NCI-H2196 treated with DMSO at 0.1 percent for 48 hours (cell line): ENCODE data around the gene SUN3.

Experiments used
- DNase-seq: peaks from one replicate; lab custom pipeline; 2025; ENCODE audit not compliant: unreplicated experiment; lab: John Stamatoyannopoulos, UW

SUN3 gene

DNA sequence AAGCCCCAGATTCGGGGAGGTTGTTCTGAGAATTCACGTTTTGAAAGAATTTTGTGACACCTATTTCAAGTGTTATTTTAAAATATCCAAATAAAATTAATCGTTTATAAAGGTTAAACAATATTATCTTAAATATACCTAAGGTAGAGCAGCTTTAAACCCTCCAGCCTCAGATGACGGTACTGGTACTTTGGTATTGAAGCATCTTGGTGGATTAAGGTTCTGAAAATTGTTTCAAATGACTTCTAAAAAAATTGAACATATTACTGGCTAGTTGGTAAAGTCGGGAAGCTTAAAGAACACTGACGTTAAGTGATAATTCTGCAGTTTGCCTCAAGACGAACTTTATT lies 49.1 kb downstream of the SUN3 start:
- no peak for DNase-seq

DNA sequence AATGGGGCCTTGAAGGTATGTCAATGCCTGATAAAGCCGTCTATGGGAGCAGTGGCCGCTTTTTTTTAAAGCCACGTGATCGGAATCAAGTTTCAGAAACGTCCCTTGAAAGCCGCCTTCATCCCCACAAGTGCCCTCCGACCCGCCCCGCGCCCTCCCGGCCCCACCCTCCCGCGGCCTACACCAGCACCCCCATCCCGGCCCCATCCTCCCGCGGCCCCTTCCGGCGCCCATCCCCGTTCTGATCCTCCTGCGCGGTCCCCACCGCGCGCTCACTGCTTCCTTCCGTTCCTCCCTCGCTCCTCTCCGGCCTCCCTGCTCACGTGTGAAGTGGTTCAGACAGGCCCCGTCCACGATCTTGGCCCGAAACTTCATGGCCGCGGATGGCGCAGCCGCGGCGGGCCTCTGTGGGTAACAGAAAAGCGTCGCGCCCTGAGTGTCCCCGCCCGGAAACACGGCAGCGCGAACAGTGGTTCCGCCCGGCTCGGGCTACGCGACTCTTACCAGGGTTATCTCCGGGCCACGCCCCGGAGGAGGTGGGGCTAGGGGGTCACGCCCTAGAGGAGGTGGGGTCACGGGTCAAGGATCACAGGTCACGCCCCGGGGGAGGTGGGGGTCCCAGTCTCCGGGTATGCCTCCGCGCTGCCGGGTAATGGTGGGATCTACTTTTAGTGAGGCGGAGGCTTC lies 49.6 kb downstream of the SUN3 start, which contains the start of gene HUS1:
Gene HUS1 (minus strand): TSS at position 471 of the 687 bp plus-strand sequence. CDS start 96 bp downstream, at position 375.
- DNase-seq = peak; percentile 87

DNA sequence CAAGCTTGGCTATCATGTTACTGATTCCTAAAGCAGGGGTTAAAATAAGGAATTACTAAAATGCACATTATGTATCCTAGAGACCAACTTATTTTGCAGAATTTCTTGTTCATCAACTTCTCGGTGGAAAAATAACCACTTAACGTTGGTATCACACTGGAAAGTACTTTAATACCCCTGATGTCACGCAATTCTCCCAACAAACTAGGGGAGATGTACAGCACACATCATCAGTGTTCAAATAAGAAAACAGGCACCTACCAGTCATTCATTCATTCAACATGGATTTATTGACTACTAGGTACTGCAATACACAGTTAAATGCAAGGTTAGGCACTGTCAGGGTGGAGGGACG lies 50.1 kb downstream of the SUN3 start:
- DNase-seq = no peak

DNA sequence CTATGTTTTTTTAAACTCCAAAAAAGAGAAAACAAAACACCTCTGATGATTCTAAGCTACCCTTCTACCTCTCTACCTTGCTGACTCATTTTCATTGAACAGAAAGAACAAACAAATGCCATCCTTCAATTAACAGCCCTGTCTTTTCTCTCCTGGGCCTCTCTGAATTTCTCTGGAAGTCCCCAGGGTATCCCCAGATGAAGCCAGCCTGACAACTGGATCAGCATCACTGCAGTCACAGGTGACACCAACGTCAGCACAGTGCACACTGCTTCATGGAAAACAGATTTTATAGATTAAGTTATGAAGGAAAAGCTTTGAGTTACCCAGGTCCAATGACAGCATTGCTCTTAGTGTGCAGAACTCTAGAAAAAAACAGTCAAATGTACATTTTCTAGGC lies 55.2 kb downstream of the SUN3 start:
- DNase-seq = no peak

DNA sequence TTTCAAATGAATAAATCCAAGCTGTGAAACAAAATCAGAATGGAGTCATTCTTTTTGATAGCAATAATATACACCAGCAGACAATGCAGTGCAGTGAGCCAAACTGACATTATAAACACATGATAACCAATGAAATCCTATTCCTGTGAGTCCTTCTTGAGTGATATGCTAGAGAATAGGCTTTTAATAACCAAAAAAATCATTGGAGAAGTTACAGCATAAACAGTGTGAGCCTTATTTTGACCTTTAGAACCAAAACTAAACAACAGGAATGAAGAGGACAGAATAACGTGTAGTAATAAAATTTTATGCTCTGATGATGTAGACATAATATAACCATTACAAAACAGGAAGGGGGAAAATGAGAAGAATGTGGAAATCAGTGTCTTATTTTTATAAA lies 58.1 kb downstream of the SUN3 start:
- DNase-seq = no peak

DNA sequence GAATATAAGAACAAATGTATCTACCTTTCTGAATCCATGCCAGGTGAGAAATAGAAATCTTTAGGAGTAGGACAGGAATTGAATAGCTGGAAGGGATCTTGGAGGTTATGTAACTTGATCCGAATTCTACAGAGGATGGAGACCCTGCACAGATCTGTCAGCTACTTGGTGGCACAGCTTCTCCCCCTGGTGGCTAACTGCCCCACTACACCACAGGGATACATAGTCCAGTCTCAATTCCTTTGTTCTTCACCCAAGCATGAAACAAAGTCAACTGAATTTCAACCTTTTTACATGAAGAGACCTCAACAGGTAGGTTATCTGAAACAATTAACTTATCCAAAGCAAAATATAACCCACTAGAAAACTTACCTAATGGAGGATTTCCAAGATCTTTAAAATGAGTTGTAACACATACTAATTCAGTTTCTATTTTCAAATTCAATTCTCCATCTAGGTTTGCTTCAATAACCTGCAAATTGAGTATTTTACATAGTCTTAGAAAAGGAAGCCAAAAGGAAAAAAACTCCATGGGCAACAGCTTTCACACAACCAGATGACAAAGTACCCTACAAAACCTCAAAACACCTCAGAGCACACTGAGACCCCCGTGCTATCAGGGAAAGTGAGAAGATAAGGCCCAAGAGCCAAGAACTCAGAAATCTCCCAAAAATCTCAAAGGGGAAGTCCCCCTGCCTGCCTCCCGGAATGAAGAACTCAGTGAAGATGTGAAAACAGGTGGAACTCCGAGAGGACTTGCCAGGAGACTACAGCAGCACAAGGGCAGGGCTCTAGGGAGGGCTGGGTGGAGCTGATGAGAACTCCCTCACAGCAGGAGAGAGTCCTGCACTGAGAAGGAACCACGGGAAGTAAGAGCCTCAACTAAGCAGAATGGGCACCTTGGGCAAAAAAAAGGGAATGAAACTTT lies 59.8 kb downstream of the SUN3 start:
- peak; percentile 5 for DNase-seq

DNA sequence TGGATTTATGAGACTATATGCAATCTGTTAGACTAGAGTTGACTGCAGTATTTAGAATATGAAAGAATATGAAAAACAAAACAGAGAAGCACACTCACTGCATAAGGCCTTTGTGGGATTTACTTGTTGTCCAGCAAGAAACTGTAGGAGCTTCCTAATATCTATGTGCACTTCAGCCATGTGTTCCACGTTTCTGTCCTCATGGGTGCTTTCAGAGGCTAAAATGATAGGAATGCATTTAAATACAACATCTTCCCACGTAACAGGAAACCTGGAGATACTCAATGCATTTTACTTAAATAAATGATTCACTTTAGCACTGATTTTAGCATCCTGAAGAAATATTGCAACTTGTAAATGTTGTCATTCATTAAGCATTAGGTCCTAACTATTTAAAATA lies 61.2 kb downstream of the SUN3 start:
- DNase-seq = no peak

DNA sequence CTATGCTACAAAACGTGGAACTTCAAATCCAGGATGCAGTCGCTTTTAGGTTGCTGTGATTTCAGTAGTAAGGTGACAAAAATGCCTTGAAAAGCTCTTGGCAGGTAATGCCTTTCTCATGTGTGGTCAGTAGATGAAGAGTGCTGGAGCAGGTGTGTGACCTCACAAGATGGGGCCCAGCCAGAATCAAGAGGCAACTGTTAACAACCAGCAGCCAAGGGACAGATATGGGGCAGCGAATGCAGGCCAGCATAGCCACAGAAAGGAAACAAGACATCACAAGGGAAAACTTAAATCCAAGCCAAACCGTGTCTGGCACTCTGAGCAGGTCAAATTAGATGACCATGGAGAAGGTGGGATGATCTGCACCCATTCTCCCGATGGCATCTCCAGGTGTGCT lies 61.8 kb downstream of the SUN3 start:
- DNase-seq = no peak

DNA sequence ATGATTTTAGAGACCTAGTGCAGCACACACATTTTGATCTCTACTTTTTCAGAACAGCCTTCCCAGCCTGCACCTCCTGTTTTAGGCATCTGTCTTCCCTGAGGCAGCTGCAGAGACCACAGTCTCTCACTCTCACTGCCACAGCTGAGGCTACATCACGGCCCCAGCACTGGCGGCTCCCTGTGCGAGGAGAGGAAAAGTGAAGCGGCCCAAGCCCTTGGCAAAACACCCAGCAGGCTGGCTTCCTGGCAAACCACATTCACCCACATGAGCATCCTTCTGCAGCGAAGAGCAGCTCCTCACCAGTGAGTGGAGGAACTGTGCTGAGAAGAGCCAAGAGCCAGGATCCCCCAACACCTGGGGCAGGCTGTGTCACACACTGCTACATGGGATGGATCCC lies 63.5 kb downstream of the SUN3 start:
- DNase-seq = no peak

DNA sequence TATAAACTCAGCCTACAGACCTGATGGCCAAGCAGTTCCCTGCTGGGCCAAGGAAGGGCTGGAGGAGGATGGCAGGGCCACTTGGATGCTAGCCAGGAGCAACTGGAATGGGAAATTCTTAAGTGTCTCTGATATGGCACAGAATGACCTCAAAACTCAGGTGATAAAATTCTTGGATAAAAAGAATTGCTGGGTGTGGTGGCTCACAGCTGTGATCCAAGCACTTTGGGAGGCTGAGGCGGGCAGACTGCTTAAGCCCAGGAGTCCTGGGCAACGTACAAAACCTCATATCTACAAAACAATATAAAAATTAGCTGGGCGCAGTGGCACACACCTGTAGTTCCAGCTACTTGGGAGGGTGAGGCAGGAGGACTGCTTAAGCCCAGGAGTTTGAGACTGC lies 66.6 kb downstream of the SUN3 start:
- no peak for DNase-seq

DNA sequence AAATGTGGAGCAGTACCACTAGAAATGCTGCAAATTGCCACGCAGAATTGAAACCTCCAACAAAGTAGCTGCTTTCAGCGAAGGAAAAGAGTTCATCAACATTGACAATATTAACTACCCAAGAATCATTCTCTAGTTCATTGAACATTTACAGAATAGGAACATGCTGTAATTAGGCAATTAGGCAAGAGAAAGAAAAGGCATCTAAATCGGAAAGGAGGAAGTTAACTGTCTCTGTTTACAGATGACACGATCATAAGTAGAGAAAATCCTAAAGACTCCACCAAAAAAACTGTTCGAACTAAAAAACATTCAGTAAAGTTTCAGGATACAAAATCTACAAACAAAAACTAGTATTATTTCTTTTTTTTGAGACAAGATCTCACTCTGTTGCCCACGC lies 71.8 kb downstream of the SUN3 start:
- DNase-seq = no peak

DNA sequence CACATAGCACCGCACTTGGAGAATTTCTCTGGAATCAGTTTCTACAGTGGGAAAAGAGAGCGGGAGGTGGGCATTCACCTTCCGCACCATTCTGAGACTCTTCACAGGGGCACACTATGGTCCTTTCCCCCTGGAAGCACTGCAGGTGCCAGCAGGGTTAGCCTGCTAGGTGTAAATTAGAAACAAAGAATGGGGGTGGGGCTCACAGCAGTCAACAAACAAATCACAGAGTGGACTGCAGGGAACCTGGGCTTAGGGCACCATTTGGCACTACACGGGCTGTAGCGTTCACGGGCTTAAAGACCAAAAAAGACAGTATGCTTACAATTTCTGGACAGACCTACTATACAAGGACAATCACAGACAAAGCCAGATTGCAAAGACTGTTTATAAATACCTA lies 72.7 kb downstream of the SUN3 start:
- no peak for DNase-seq

DNA sequence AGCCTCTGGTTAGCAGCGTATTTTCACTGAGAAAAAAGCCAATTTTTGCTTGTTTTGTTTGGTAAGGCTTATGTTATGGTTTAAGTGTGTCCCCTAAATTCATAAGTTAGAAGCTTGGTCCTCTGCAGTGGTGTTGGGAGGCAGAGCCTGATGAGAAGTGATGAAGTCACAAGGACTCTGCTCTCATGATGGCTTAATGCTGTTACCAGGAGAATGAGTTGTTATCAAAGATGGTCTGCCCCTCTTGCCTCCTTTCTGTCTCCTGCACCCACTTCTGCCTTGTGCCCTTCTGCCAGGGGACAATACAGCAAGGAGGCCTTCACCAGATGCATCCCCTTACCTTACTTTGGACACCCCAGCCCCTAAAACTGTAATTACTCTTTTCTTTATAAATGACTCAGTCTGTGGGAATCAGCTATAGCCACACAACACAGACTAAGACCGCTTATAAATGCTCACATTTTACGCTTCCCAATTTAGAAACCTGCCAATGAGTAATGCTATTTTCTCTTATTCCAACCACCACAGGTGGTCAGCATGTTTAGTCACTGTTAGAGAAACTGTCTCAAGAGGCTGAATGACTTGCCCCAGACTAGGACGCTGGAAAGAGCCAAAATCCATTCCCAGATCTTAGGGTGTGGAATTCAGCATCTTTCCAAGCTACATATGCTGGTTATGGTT lies 74.5 kb downstream of the SUN3 start:
- no peak for DNase-seq

DNA sequence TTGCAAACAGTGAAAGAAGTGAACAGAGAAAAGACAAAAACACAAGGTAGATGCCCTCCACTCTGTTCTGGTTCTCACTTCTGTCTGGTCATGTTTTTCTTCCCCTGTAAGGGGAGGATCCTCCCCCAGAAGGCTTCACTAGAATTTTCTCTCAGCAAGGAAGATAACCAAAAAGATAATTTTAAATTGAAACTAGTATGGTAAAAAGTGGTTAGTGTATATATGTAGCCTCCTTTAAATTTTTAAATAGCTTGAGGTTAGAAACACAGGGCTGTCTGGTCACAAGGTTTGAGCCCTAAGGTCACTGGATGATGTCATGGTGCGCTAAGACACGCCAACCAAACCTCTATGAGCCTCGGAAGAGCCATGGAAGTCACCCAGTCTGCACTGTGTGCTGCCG lies 75.1 kb downstream of the SUN3 start:
- no peak for DNase-seq

DNA sequence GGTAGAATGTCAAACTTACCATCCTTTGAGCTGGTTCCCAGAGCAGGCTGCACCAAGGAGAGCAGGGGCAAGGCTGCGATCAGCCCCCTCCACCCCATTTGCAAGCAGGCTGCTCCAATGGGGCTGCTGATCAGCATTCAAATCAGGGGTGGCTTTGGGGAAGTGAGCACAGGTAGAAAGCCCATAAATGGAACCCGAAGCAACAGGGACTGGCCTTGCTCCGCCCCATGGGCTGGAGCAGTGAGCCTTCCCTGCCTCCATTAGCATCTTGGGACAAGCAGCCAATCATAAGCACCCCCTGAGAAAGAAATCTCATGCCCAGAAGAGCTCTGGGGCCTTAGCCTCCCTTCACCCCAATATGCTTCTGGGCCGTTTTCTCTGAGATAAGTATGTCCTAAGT lies 76.7 kb downstream of the SUN3 start:
- DNase-seq = no peak

DNA sequence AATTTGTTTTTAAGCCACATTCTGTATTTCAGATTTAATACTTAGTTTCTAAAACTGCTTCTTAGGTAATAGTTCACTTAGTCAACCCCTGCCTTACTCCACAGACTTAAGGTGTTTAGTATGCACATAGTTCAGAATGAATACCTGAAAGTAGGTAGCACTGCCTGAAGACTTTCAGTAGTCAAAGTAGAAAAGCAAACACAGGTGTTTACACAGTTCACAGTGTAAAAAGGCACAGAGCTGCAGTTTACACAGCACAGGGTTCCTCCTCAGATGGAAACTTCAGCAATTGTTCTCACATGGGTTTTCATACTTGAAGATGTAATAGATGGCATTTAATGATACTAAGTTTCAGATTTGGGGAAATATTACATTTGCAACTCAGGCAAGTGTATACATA lies 77.5 kb downstream of the SUN3 start:
- DNase-seq = no peak

DNA sequence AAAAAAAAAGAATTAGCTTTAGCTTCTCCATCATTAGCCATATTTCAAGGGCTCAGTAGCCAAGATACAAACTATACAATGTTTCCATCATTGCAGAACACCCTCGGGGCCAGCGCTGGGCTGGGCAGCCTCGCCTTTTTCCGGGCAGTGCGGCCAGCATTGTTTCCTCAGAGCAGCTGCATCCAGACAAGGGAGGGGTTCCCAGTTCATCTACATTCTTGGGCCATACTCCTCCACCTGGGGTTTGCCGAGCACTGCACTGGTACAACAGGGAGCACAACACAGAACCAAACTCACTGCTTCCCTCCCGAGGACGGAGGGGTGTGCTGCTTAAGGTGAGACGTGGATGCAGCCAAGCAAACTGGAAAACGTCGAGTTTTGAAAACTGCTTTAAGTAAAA lies 78.2 kb downstream of the SUN3 start:
- DNase-seq = no peak

DNA sequence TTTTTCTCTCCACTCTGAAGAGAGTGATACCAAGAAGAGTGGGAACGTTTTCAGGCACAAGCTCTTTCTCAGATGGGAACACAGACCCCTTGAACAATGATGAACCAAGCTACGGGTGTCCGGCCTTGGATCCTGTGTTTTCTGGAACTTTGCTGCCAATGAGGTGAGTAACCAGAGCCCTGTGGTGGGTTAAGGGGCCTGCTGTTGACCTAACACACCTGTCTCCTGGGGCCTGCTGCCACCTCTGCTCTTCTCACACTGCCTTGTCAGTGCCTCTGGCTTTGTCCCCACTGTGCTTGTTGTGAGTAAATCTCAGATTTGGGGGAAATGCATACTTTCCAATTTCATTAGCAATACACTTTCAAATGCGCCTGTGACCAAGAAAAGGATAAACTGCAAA lies 79.2 kb downstream of the SUN3 start:
- no peak for DNase-seq

DNA sequence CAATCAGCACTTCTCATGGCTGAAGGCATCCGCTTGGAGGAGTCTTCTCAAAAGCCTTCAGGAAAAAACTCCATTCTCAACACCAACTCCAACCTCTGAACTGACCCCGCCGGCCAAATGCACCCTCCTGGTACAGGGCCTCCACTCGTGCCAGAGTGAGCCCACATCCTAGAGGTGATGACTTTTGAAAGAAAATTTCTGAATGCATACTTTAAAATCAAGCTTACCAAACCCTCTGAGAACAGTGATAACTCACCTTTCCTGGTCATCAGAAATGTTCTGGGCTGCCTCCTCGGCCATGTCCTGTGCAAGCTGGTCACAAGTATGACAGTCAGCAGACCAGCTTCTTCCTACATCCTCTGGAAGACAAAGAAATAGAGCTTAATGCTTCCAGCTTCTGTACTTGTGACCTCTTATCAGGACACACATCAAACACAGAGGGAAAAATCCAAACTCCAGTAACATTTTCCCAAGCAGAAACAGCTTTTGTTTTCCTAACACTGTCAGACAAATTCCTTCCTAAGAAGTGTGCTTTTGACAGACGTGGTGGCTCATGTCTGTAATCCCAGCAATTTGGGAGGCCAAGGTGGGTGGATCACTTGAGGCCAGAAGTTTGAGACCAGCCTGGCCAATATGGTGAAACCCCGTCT lies 80.6 kb downstream of the SUN3 start, which contains the start of gene PKD1L1:
Gene PKD1L1 (minus strand): TSS at position 326 of the 650 bp plus-strand sequence. CDS start 26 bp downstream, at position 300.
- DNase-seq = no peak

DNA sequence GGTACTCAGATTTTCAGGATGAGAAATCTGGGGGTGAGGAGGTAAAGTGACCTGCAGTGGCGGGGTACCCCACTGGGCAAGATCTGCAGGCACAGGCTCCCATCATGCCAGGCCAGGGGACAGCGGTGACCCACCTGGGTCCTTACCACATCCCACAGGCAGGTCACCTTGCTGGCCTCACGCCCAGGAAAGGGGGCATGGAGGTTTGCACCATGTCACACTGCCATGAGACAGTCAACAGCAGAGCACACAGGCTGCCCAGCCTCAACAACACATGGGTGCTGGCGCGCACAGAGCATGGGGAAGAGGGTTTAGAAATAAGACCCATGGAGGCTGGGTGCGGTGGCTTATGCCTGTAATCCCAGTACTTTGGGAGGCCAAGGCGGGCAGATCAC lies 81.6 kb downstream of the SUN3 start:
- DNase-seq = no peak

DNA sequence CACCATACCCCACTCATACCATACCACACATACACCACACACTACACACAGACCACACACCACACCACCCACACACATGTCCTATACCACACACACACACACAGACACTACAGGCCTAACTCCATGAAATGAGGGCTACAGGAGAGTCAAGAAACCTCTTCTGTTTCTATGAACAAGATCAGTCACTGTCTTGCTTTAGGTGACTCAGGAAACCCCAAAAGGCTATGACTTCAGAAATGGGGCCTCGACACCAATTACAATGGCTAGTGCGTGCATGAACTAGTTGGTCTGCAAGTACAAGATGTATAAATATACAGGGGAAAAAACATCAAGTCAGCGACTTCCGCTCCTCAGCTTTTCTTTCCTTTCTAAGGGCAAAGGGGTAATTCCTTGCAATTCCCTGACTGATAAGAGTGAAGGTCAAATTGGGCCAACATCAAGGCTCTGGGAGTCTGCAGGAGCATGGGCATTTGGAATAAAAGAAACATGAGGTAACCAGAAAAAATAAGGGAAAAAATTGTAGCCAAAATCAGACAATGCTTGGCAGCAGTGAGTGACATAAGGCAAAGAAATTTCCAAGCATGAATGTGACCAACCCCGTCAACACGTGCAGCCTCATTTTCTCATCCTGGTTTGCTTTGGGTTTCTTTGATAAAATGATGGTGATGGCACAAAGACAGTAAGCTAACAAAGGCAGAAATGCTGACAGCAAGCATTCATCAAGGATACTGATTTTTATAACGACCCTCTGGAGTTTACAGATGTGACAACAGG lies 82.1 kb downstream of the SUN3 start:
- DNase-seq = no peak
